GM23338 (cell line): ENCODE data around the gene CEP170B. TPM values are rescaled to one million over a fixed set of nuclear protein-coding genes. Genes with fewer than 3 reads are reported as not detected.

Experiments used
- ATAC-seq: fragments of 200-7000 bp; cut with Tn5 transposase; 3 replicates; pipeline ENCODE4 v1.9.1; 2020
- DNase-seq: peaks from one replicate; pipeline ENCODE4 v3.0.0-alpha.2; 2015; ENCODE audit warnings: low spot score
- H2AFZ ChIP-seq: fragments of 200-600 bp; sonication (generic); 2 replicates; pipeline ENCODE4 v1.8.0; 2016; ENCODE audit warnings: antibody characterized with exemption, mild to moderate bottlenecking, moderate library complexity
- H3F3A ChIP-seq: fragments of 200-600 bp; sonication (generic); replicated peaks from 2 replicates; pipeline ENCODE4 v1.8.0; 2017; ENCODE audit warnings: antibody characterized with exemption, mixed run types, low read depth
- H3K27ac ChIP-seq: fragments of 200-600 bp; sonication (generic); 2 replicates; pipeline ENCODE4 v1.6.1; 2016; ENCODE audit warnings: low read depth
- H3K27me3 ChIP-seq: fragments of 200-600 bp; sonication (generic); 2 replicates; pipeline ENCODE4 v1.8.0; 2016; ENCODE audit warnings: mild to moderate bottlenecking, mixed run types, moderate library complexity; ENCODE audit not compliant: insufficient read depth
- H3K36me3 ChIP-seq: fragments of 200-600 bp; sonication (generic); 2 replicates; pipeline ENCODE4 v1.8.0; 2016; ENCODE audit warnings: mild to moderate bottlenecking; ENCODE audit not compliant: insufficient read depth
- H3K4me1 ChIP-seq: fragments of 200-600 bp; sonication (generic); 2 replicates; pipeline ENCODE4 v1.8.0; 2016; ENCODE audit warnings: mild to moderate bottlenecking, moderate library complexity; ENCODE audit not compliant: insufficient read depth
- H3K4me2 ChIP-seq: fragments of 200-600 bp; sonication (generic); 2 replicates; pipeline ENCODE4 v1.7.1; 2017; ENCODE audit warnings: mixed run types
- H3K4me3 ChIP-seq: fragments of 200-600 bp; sonication (generic); 2 replicates; pipeline ENCODE4 v1.6.1; 2016; ENCODE audit warnings: mixed run types
- H3K79me2 ChIP-seq: fragments of 200-600 bp; sonication (generic); replicated peaks from 2 replicates; pipeline ENCODE4 v1.8.0; 2017; ENCODE audit warnings: mild to moderate bottlenecking; ENCODE audit not compliant: insufficient read depth
- H3K9me2 ChIP-seq: fragments of 200-600 bp; sonication (generic); 2 replicates; pipeline ENCODE4 v1.8.0; 2017; ENCODE audit not compliant: insufficient read depth
- H4K20me1 ChIP-seq: fragments of 200-600 bp; sonication (generic); replicated peaks from 2 replicates; pipeline ENCODE4 v1.8.0; 2017; ENCODE audit warnings: mild to moderate bottlenecking; ENCODE audit not compliant: insufficient read depth
- H3K27ac Mint-ChIP-seq: 2 replicates; pipeline ENCODE4 v1.8.0; 2020; ENCODE audit warnings: inconsistent platforms, mild to moderate bottlenecking, moderate library complexity, mixed read lengths
- H3K27me3 Mint-ChIP-seq: 3 replicates; pipeline ENCODE4 v1.8.0; 2022; ENCODE audit warnings: low read depth, mild to moderate bottlenecking, moderate library complexity, mixed read lengths, inconsistent platforms; ENCODE audit not compliant: insufficient read depth, poor library complexity
- H3K36me3 Mint-ChIP-seq: 3 replicates; pipeline ENCODE4 v1.8.0; 2021; ENCODE audit warnings: low read depth, mild to moderate bottlenecking, inconsistent platforms, moderate library complexity, mixed read lengths
- H3K4me1 Mint-ChIP-seq: 3 replicates; pipeline ENCODE4 v1.8.0; 2020; ENCODE audit warnings: mild to moderate bottlenecking, inconsistent platforms, mixed read lengths
- H3K4me3 Mint-ChIP-seq: 3 replicates; pipeline ENCODE4 v1.8.0; 2021; ENCODE audit warnings: moderate library complexity, mild to moderate bottlenecking, inconsistent platforms, mixed read lengths
- H3K9me3 Mint-ChIP-seq: 3 replicates; pipeline ENCODE4 v1.8.0; 2020; ENCODE audit warnings: moderate library complexity, mild to moderate bottlenecking, inconsistent platforms, mixed read lengths
- CREB1 ChIP-seq: fragments of 250-450 bp; sonication (Bioruptor Pico); IDR thresholded peaks from 2 replicates; pipeline ENCODE4 v1.5.0; 2020; ENCODE audit warnings: low read depth, mild to moderate bottlenecking, moderate library complexity
- ETS1 ChIP-seq: IDR thresholded peaks from 2 replicates; pipeline ENCODE4 v1.6.1; 2016; ENCODE audit warnings: antibody characterized with exemption
- EZH2 ChIP-seq: fragments of 200-600 bp; sonication (generic); IDR thresholded peaks from one replicate; pipeline ENCODE4 v1.8.0; 2017; ENCODE audit warnings: antibody characterized with exemption, mild to moderate bottlenecking, low read depth; ENCODE audit not compliant: unreplicated experiment
- EZH2phosphoT487 ChIP-seq: fragments of 200-600 bp; sonication (generic); IDR thresholded peaks from one replicate; pipeline ENCODE4 v1.8.1; 2018; ENCODE audit warnings: antibody characterized with exemption; ENCODE audit not compliant: unreplicated experiment
- JUNB ChIP-seq: IDR thresholded peaks from one replicate; pipeline ENCODE4 v1.6.1; 2016; ENCODE audit warnings: antibody characterized with exemption; ENCODE audit not compliant: unreplicated experiment
- NANOG ChIP-seq: IDR thresholded peaks from 2 replicates; pipeline ENCODE4 v1.6.1; 2016; ENCODE audit warnings: antibody characterized with exemption, borderline replicate concordance
- POLR2AphosphoS5 ChIP-seq: IDR thresholded peaks from 2 replicates; pipeline ENCODE4 v1.6.1; 2016; ENCODE audit warnings: antibody characterized with exemption, low read depth
- STAT1 ChIP-seq: IDR thresholded peaks from one replicate; pipeline ENCODE4 v1.6.1; 2016; ENCODE audit warnings: antibody characterized with exemption; ENCODE audit not compliant: unreplicated experiment
- ZNF114 ChIP-seq: fragments of 250-450 bp; sonication (Bioruptor Pico); IDR thresholded peaks from 2 replicates; pipeline ENCODE4 v1.5.0; 2020; ENCODE audit warnings: mild to moderate bottlenecking, moderate library complexity
- ZNF331 ChIP-seq: fragments of 250-450 bp; sonication (Bioruptor Pico); IDR thresholded peaks from 2 replicates; pipeline ENCODE4 v1.5.0; 2020; ENCODE audit warnings: low read depth, mild to moderate bottlenecking, moderate library complexity
- ZNF462 ChIP-seq: fragments of 250-450 bp; sonication (Bioruptor Pico); IDR thresholded peaks from 2 replicates; pipeline ENCODE4 v1.5.0; 2020; ENCODE audit warnings: mild to moderate bottlenecking, moderate library complexity
- polyA plus RNA-seq: library from polyadenylated mRNA; unstranded; fragments of >200 nt; fragmentation: Nextera tagmentation; extraction: Ambion mirVana; gene quantifications from 2 replicates; pipeline ENCODE4 v1.2.1, GENCODE V29; 2016
- total RNA-seq: library from RNA; depleted of rRNA; stranded (reverse); fragments of >200 nt; shearing (Covaris generic); gene quantifications from 2 replicates; pipeline ENCODE4 v1.2.3, GENCODE V29; 2014
- TF ChIP-seq, protein P1 (sequence below): IDR thresholded peaks from one replicate; pipeline ENCODE4 v1.6.1; 2018; ENCODE audit warnings: antibody characterized with exemption; ENCODE audit not compliant: unreplicated experiment
- TF ChIP-seq, protein P2 (sequence below), 2 experiments: fragments of 200-600 bp in 1 of 2; sonication (generic) in 1 of 2; conservative IDR thresholded peaks; 2 replicates each; pipeline versions ENCODE4 v1.5.1 to v1.6.1; 2016 to 2017; ENCODE audit warnings: antibody characterized with exemption in 2 of 2, low read depth in 2 of 2, mild to moderate bottlenecking in 2 of 2, moderate library complexity in 1 of 2

Gene CEP170B
- total and polyA plus RNA-seq, 2 experiments from 2014 or later = 4.6 to 37.1 TPM

DNA sequence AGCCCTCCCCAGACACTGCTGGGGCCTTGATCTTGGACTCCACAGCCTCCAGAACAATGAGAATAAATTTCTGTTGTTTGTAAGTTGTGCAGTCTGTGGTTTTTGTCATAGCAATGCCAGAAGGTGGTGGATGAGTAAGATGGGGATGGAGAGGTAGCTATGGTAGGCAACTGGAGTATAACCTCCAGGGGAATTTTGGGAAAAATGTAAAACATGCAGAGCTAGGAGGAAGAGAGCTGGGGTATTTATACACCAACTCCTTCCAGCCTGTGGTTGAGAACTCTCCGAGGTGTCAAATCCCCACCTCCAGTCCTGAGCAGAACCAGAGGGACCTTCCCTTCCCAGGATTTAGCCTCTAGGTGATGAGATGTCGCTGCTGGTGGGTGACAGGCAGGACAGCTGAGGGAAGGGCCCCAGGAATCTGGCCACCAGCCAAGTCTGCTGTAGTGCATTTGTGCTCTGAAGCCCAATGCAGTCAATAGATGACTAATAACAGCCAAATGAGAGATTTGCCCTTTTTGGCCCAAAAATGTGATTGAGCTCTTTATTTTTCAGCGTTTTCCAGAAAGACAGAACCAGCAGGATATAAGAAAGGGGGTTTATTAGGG, 19.1 kb upstream of the CEP170B start:
- H3K4me3 Mint-ChIP-seq = no peak overlapping the region
- ATAC-seq (no peak), DNase-seq (no peak)
- Histone ChIP-seq H3K4me1 (peaks cover 9% of the 10 kb centered on the region; the same call in 1 of the 2 replicates), H3K79me2 (no peaks in the 10 kb centered on the region), H3K4me3 (no peak overlapping the region), H3K27me3 (peaks cover 33% of the 10 kb centered on the region), H4K20me1 (no peaks in the 10 kb centered on the region), H3K27ac (no peak overlapping the region), H3K9me2 (no peaks in the 10 kb centered on the region), H2AFZ (no peak overlapping the region), H3K36me3 (no peaks in the 10 kb centered on the region), H3F3A (peaks cover 11% of the 10 kb centered on the region), H3K4me2 (no peak overlapping the region)
- no peaks in the 10 kb centered on the region for H3K36me3 Mint-ChIP-seq
- H3K4me1 Mint-ChIP-seq = peaks cover 12% of the 10 kb centered on the region; the same call in 2 of the 3 replicates
- H3K27ac Mint-ChIP-seq = no peak overlapping the region
- H3K9me3 Mint-ChIP-seq = no peaks in the 10 kb centered on the region; the same call in 2 of the 3 replicates
- H3K27me3 Mint-ChIP-seq = peaks cover 35% of the 10 kb centered on the region
- TF ChIP-seq JUNB (no peak), CREB1 (CRISPR knock-in tag) (no peak), ZNF462 (CRISPR knock-in tag) (no peak), STAT1 (no peak), ETS1 (no peak), EZH2 (no peak), NANOG (no peak), ZNF114 (CRISPR knock-in tag) (no peak), EZH2phosphoT487 (no peak), ZNF331 (no peak), POLR2AphosphoS5 (no peak)
- TF ChIP-seq, protein P1, sequence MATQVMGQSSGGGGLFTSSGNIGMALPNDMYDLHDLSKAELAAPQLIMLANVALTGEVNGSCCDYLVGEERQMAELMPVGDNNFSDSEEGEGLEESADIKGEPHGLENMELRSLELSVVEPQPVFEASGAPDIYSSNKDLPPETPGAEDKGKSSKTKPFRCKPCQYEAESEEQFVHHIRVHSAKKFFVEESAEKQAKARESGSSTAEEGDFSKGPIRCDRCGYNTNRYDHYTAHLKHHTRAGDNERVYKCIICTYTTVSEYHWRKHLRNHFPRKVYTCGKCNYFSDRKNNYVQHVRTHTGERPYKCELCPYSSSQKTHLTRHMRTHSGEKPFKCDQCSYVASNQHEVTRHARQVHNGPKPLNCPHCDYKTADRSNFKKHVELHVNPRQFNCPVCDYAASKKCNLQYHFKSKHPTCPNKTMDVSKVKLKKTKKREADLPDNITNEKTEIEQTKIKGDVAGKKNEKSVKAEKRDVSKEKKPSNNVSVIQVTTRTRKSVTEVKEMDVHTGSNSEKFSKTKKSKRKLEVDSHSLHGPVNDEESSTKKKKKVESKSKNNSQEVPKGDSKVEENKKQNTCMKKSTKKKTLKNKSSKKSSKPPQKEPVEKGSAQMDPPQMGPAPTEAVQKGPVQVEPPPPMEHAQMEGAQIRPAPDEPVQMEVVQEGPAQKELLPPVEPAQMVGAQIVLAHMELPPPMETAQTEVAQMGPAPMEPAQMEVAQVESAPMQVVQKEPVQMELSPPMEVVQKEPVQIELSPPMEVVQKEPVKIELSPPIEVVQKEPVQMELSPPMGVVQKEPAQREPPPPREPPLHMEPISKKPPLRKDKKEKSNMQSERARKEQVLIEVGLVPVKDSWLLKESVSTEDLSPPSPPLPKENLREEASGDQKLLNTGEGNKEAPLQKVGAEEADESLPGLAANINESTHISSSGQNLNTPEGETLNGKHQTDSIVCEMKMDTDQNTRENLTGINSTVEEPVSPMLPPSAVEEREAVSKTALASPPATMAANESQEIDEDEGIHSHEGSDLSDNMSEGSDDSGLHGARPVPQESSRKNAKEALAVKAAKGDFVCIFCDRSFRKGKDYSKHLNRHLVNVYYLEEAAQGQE = no peak
- TF ChIP-seq, protein P2, sequence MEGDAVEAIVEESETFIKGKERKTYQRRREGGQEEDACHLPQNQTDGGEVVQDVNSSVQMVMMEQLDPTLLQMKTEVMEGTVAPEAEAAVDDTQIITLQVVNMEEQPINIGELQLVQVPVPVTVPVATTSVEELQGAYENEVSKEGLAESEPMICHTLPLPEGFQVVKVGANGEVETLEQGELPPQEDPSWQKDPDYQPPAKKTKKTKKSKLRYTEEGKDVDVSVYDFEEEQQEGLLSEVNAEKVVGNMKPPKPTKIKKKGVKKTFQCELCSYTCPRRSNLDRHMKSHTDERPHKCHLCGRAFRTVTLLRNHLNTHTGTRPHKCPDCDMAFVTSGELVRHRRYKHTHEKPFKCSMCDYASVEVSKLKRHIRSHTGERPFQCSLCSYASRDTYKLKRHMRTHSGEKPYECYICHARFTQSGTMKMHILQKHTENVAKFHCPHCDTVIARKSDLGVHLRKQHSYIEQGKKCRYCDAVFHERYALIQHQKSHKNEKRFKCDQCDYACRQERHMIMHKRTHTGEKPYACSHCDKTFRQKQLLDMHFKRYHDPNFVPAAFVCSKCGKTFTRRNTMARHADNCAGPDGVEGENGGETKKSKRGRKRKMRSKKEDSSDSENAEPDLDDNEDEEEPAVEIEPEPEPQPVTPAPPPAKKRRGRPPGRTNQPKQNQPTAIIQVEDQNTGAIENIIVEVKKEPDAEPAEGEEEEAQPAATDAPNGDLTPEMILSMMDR (conservative IDR thresholded peaks at IDR 0.05; ENCODE audit: low read depth in 2 of 2) = no peak
